H1 (cell line): ENCODE measurements around the gene KRTAP3-2. TPM values are rescaled to one million over a fixed set of nuclear protein-coding genes. Genes with fewer than 3 reads are reported as not detected.

ENCODE experiments used
- CTCF ChIA-PET: fragments of 300-600 bp; sonication (Branson Sonifier 250); formaldehyde crosslinking; loops from one replicate; lab custom pipeline; 2021; ENCODE audit not compliant: partially characterized antibody; lab: Charles Lee
- POLR2A ChIA-PET: fragments of 300-600 bp; sonication (Branson Sonifier 250); formaldehyde crosslinking; loops from one replicate; lab custom pipeline; 2021; ENCODE audit warnings: inconsistent platforms; ENCODE audit not compliant: partially characterized antibody; lab: Charles Lee
- DNase-seq, 2 experiments: peaks; one replicate each; pipeline versions ENCODE4 v3.0.0 to v3.0.0-alpha.2; 2010 to 2022; ENCODE audit warnings: low spot score in 2 of 2, low read depth in 1 of 2, mixed read lengths in 1 of 2
- FAIRE-seq: peaks from 2 replicates; lab custom pipeline; 2011; peaks lifted over from hg19 to GRCh38; lab: Jason Lieb, UNC
- H2AFZ ChIP-seq: 2 replicates; pipeline ENCODE4 v1.8.1; 2012; ENCODE audit warnings: low read length, inconsistent platforms
- H2AK5ac ChIP-seq: 2 replicates; pipeline ENCODE4 v1.6.1; 2013; ENCODE audit warnings: low read depth, low read length
- H2BK120ac ChIP-seq: replicated peaks from 2 replicates; pipeline ENCODE3; 2013; ENCODE audit warnings: low read depth, low read length, inconsistent platforms
- H2BK12ac ChIP-seq: 2 replicates; pipeline ENCODE4 v1.6.1; 2013; ENCODE audit warnings: low read depth, low read length
- H2BK15ac ChIP-seq: 2 replicates; pipeline ENCODE4 v1.6.1; 2013; ENCODE audit warnings: low read length
- H2BK20ac ChIP-seq: 2 replicates; pipeline ENCODE4 v1.6.1; 2013; ENCODE audit warnings: low read length
- H2BK5ac ChIP-seq: 2 replicates; pipeline ENCODE4 v1.6.1; 2013; ENCODE audit warnings: low read depth, low read length
- H3K14ac ChIP-seq: 2 replicates; pipeline ENCODE4 v1.6.1; 2013; ENCODE audit warnings: inconsistent platforms; ENCODE audit not compliant: insufficient read length
- H3K18ac ChIP-seq: 2 replicates; pipeline ENCODE4 v1.6.1; 2013; ENCODE audit warnings: low read length; ENCODE audit errors: extremely low read depth
- H3K23ac ChIP-seq: 2 replicates; pipeline ENCODE4 v1.6.1; 2013; ENCODE audit warnings: inconsistent platforms; ENCODE audit not compliant: insufficient read length
- H3K23me2 ChIP-seq: 2 replicates; pipeline ENCODE4 v1.6.1; 2013; ENCODE audit warnings: low read depth, low read length
- H3K27ac ChIP-seq: 2 replicates; pipeline ENCODE4 v1.6.1; 2011; ENCODE audit warnings: low read depth, low read length, inconsistent platforms
- H3K27me3 ChIP-seq, 4 experiments: replicated peaks in 1 of 4; 1 replicate in 1 of 4; 2 replicates in 3 of 4; pipeline versions ENCODE4 v1.6.1 to v1.8.1; 2011 to 2013; ENCODE audit warnings: low read length in 3 of 4, mild to moderate bottlenecking in 3 of 4, inconsistent platforms in 2 of 4, mixed read lengths in 2 of 4, moderate library complexity in 1 of 4; ENCODE audit not compliant: control insufficient read depth in 3 of 4, insufficient read depth in 3 of 4; ENCODE audit errors: extremely low read depth in 1 of 4
- H3K36me3 ChIP-seq, 4 experiments: 2 replicates each; pipeline versions ENCODE4 v1.6.1 to v1.8.1; 2011 to 2013; ENCODE audit warnings: mild to moderate bottlenecking in 4 of 4, low read length in 3 of 4, moderate library complexity in 2 of 4, control low read depth in 1 of 4, inconsistent platforms in 1 of 4; ENCODE audit not compliant: insufficient read depth in 4 of 4, control insufficient read depth in 2 of 4
- H3K4ac ChIP-seq: replicated peaks from 2 replicates; pipeline ENCODE3; 2013; ENCODE audit warnings: low read length, low read depth, mixed read lengths, inconsistent platforms; ENCODE audit not compliant: insufficient read length
- H3K4me1 ChIP-seq, 4 experiments: replicated peaks in 1 of 4; 1 replicate in 1 of 4; 2 replicates in 3 of 4; pipeline versions ENCODE4 v1.6.1 to v1.8.1; 2011 to 2013; ENCODE audit warnings: low read length in 3 of 4, inconsistent platforms in 2 of 4, mixed read lengths in 1 of 4; ENCODE audit not compliant: insufficient read depth in 4 of 4, control insufficient read depth in 3 of 4
- H3K4me2 ChIP-seq, 2 experiments: 2 replicates each; pipeline versions ENCODE4 v1.6.1 to v1.8.1; 2011 to 2013; ENCODE audit warnings: low read depth in 2 of 2, low read length in 2 of 2, control low read depth in 1 of 2, inconsistent platforms in 1 of 2, mild to moderate bottlenecking in 1 of 2; ENCODE audit not compliant: insufficient read depth in 1 of 2
- H3K4me3 ChIP-seq, 4 experiments: fragments of 200-600, 300-600 bp in 1 of 4; sonication (generic), shearing (Covaris generic), sonication (Bioruptor Twin) in 1 of 4; 2 replicates each; pipeline versions ENCODE4 v1.5.1 to v1.8.1; 2011 to 2016; ENCODE audit warnings: low read length in 4 of 4, low read depth in 3 of 4, control low read depth in 2 of 4, inconsistent platforms in 2 of 4, mild to moderate bottlenecking in 2 of 4, mixed read lengths in 1 of 4, moderate library complexity in 1 of 4; ENCODE audit not compliant: insufficient read depth in 2 of 4; ENCODE audit errors: extremely low read depth in 1 of 4
- H3K56ac ChIP-seq: replicated peaks from 2 replicates; pipeline ENCODE3; 2013; ENCODE audit warnings: low read depth, mild to moderate bottlenecking, mixed read lengths, low read length, inconsistent platforms; ENCODE audit not compliant: insufficient read length
- H3K79me1 ChIP-seq: 2 replicates; pipeline ENCODE4 v1.6.1; 2013; ENCODE audit warnings: low read depth, low read length, control low read depth
- H3K79me2 ChIP-seq, 2 experiments: 2 replicates each; pipeline versions ENCODE4 v1.6.1 to v1.8.1; 2012 to 2013; ENCODE audit warnings: low read length in 2 of 2, mild to moderate bottlenecking in 2 of 2, inconsistent platforms in 1 of 2; ENCODE audit not compliant: insufficient read depth in 2 of 2, control insufficient read depth in 1 of 2
- H3K9ac ChIP-seq, 4 experiments: replicated peaks in 1 of 4; 1 replicate in 1 of 4; 2 replicates in 3 of 4; pipeline versions ENCODE4 v1.6.1 to v1.8.1; 2011 to 2013; ENCODE audit warnings: low read depth in 3 of 4, low read length in 3 of 4, control low read depth in 2 of 4, mild to moderate bottlenecking in 2 of 4, moderate library complexity in 2 of 4, inconsistent platforms in 1 of 4; ENCODE audit errors: extremely low read depth in 1 of 4
- H3K9me3 ChIP-seq, 2 experiments: 2 replicates each; pipeline versions ENCODE4 v1.6.1 to v1.8.1; 2012 to 2013; ENCODE audit warnings: mild to moderate bottlenecking in 2 of 2, moderate library complexity in 2 of 2, control low read depth in 1 of 2, inconsistent platforms in 1 of 2, low read depth in 1 of 2, low read length in 1 of 2, mixed read lengths in 1 of 2; ENCODE audit not compliant: insufficient read depth in 2 of 2
- H4K20me1 ChIP-seq, 2 experiments: replicated peaks in 1 of 2; 2 replicates each; pipeline versions ENCODE3 to v1.8.1; 2011 to 2013; ENCODE audit warnings: inconsistent platforms in 2 of 2, low read length in 2 of 2, mild to moderate bottlenecking in 1 of 2; ENCODE audit not compliant: insufficient read depth in 2 of 2, control insufficient read depth in 1 of 2
- H4K5ac ChIP-seq: 2 replicates; pipeline ENCODE4 v1.6.1; 2013; ENCODE audit warnings: low read length, low read depth, mixed read lengths, inconsistent platforms; ENCODE audit not compliant: insufficient read length
- H4K8ac ChIP-seq: 2 replicates; pipeline ENCODE4 v1.8.0; 2013; ENCODE audit warnings: mild to moderate bottlenecking, moderate library complexity, low read length, inconsistent platforms; ENCODE audit not compliant: insufficient read depth; ENCODE audit errors: extremely low read depth
- H4K91ac ChIP-seq: replicated peaks from 2 replicates; pipeline ENCODE3; 2013; ENCODE audit warnings: low read length, mixed read lengths, inconsistent platforms; ENCODE audit not compliant: insufficient read length
- CBX8 ChIP-seq: fragments of 300-800, 300-1000 bp; sonication (generic); IDR thresholded peaks from 2 replicates; pipeline ENCODE4 v1.7.1; 2016; ENCODE audit warnings: low read depth, low read length, borderline replicate concordance
- GABPA ChIP-seq: IDR thresholded peaks from 2 replicates; pipeline ENCODE4 v1.6.1; 2011; ENCODE audit warnings: mild to moderate bottlenecking, low read length, moderate library complexity, borderline replicate concordance; ENCODE audit not compliant: insufficient read depth
- KDM5A ChIP-seq: fragments of 200-600 bp; IDR thresholded peaks from 2 replicates; pipeline ENCODE4 v1.7.1; 2012; ENCODE audit warnings: mild to moderate bottlenecking, low read length, inconsistent platforms, mixed read lengths
- SIX5 ChIP-seq: IDR thresholded peaks from 2 replicates; pipeline ENCODE4 v1.6.1; 2011; ENCODE audit warnings: mild to moderate bottlenecking, low read depth, low read length
- TAF1 ChIP-seq: IDR thresholded peaks from 2 replicates; pipeline ENCODE4 v1.6.1; 2011; ENCODE audit warnings: mild to moderate bottlenecking, low read depth, low read length
- WGBS, 2 experiments: shearing (Covaris generic) in 1 of 2; methylation state at CpG; one replicate each; pipeline versions ENCODE4 v1.1.6 to v1.1.7; 2013 to 2015; ENCODE audit warnings: low lambda C conversion rate in 2 of 2, mixed read lengths in 2 of 2, inconsistent platforms in 1 of 2, low coverage in 1 of 2, missing lambda C conversion rate in 1 of 2; ENCODE audit not compliant: insufficient replicate concordance in 2 of 2, insufficient coverage in 1 of 2, insufficient read length in 1 of 2; ENCODE audit errors: extremely low coverage in 1 of 2, missing lambda C conversion rate in 1 of 2; 5-methylcytosine and 5-hydroxymethylcytosine counted together
- polyA plus RNA-seq, 7 experiments: library from polyadenylated mRNA; depleted of rRNA in 3 of 7; stranded (reverse) in 5 of 7; unstranded in 2 of 7; fragments of >200 nt in 5 of 7; fragments of 200-250 nt in 2 of 7; gene quantifications; 1 replicate in 5 of 7; 2 replicates in 1 of 7; 4 replicates in 1 of 7; pipeline versions ENCODE4 v1.2.1 to v1.2.3, GENCODE V29; 2011 to 2013; ENCODE audit warnings: missing spikeins in 2 of 7, mixed read lengths in 2 of 7
- total RNA-seq: library from RNA; stranded (reverse); fragmentation: NEBNext Ultra II Directional; extraction: Animal tissue kit (Norgen Biotek cat#: 25700); gene quantifications from 2 replicates; pipeline ENCODE4 v1.2.1, GENCODE V29; 2021
- TF ChIP-seq, protein P1 (sequence below), 3 experiments: IDR thresholded peaks; 1 replicate in 2 of 3; 2 replicates in 1 of 3; pipeline versions ENCODE4 v1.5.1 to v1.6.1; 2011; ENCODE audit warnings: low read length in 3 of 3, mild to moderate bottlenecking in 3 of 3, inconsistent platforms in 2 of 3, low read depth in 1 of 3, moderate library complexity in 1 of 3; ENCODE audit not compliant: insufficient read depth in 1 of 3; ENCODE audit errors: control extremely low read depth in 1 of 3

KRTAP3-2 gene
- total and polyA plus RNA-seq, 2 of the 8 experiments (the other 6 are each of a cell fraction or from before 2014, with no cell fraction given) = not detected

DNA sequence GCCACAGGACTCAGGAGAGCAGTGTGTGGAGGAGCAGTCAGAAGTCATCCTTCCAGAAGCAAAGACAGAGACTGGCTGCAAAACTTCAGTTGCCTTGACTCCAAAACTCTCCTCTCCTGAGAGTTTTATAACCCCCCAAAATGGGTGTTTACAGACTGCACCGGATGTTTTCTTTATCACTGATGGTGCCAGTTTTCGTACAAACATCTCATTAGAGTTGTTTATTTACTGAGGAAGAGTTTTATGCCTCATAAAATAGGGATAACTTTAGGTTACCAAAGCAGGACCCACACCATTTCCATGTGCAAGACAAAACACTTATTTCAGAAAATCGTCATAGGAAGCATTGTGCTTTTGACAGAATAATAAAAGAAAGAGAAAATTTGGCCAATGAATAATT lies 15.5 kb downstream of the KRTAP3-2 start, which contains the start of gene KRT40:
Gene KRT40, minus strand, starts transcription at position 101 of the 400 bp plus-strand sequence. Its CDS starts 53 bp downstream, at position 48.
- CTCF ChIA-PET = no interaction called here
- H2AK5ac ChIP-seq = no peak within 1 kb of the TSS

More for the DNA sequence above, 15.5 kb downstream of the KRTAP3-2 start, which contains the start of gene KRT40:
- Histone ChIP-seq H3K23me2 (no peaks in the 10 kb centered on the region), H2BK20ac (no peak within 1 kb of the TSS), H4K20me1 (no peaks in the 10 kb centered on the region), H4K5ac (no peak within 1 kb of the TSS), H3K4me3 (no peak within 1 kb of the TSS), H4K8ac (no peak within 1 kb of the TSS), H3K4me2 (no peak within 1 kb of the TSS), H3K9ac (no peak within 1 kb of the TSS), H2BK5ac (no peak within 1 kb of the TSS), H3K9me3 (no peaks in the 10 kb centered on the region; a peak in 1 of 4 replicates), H2BK12ac (no peak within 1 kb of the TSS), H3K23ac (no peak within 1 kb of the TSS), H3K56ac (no peak within 1 kb of the TSS), H3K27me3 (peaks cover 0 to 1% (median 0%) of the 10 kb centered on the region in 4 experiments; a peak in 1 of 7 replicates), H3K14ac (no peak within 1 kb of the TSS), H4K91ac (no peak within 1 kb of the TSS), H3K27ac (no peak within 1 kb of the TSS), H2BK15ac (no peak within 1 kb of the TSS), H3K4ac (no peak within 1 kb of the TSS), H3K79me2 (no peaks in the 10 kb centered on the region), H3K36me3 (no peaks in the 10 kb centered on the region), H3K79me1 (no peaks in the 10 kb centered on the region), H2AFZ (peak within 1 kb of the TSS; percentile 34; the same call in 1 of the 2 replicates), H3K18ac (no peak within 1 kb of the TSS), H2BK120ac (no peak within 1 kb of the TSS), H3K4me1 (peaks cover 3 to 8% (median 6%) of the 10 kb centered on the region in 4 experiments; a peak in 4 of 7 replicates)
- FAIRE-seq (no peak), DNase-seq (no peak)
- 91% methylated on average over 3 of the region's 3 CpGs; no CpG with 5 or more reads in 1 of the 2 experiments for WGBS, 2 experiments
- POLR2A ChIA-PET = no interaction called here
- no peak for TF ChIP-seq TAF1
- TF ChIP-seq, protein P1, sequence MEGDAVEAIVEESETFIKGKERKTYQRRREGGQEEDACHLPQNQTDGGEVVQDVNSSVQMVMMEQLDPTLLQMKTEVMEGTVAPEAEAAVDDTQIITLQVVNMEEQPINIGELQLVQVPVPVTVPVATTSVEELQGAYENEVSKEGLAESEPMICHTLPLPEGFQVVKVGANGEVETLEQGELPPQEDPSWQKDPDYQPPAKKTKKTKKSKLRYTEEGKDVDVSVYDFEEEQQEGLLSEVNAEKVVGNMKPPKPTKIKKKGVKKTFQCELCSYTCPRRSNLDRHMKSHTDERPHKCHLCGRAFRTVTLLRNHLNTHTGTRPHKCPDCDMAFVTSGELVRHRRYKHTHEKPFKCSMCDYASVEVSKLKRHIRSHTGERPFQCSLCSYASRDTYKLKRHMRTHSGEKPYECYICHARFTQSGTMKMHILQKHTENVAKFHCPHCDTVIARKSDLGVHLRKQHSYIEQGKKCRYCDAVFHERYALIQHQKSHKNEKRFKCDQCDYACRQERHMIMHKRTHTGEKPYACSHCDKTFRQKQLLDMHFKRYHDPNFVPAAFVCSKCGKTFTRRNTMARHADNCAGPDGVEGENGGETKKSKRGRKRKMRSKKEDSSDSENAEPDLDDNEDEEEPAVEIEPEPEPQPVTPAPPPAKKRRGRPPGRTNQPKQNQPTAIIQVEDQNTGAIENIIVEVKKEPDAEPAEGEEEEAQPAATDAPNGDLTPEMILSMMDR (IDR thresholded peaks at IDR 0.05; ENCODE audit: control extremely low read depth in 1 of 3, insufficient read depth in 1 of 3, low read depth in 1 of 3, low read length in 3 of 3) = no peak
- TF ChIP-seq GABPA = no peak
- TF ChIP-seq KDM5A = no peak
- TF ChIP-seq CBX8 = no peak
- TF ChIP-seq SIX5 = no peak
